Measurements from ENCODE around the gene TNFSF10. TPM values are rescaled to one million over a fixed set of nuclear protein-coding genes. Genes with fewer than 3 reads are reported as not detected.
"Not testable (repeated sequence)": the region's sequence is repeated elsewhere in the genome, so short reads cannot be mapped to it uniquely, and the experiment has no call there.

Gene TNFSF10
- total and polyA plus RNA-seq, 2 experiments from 2014 or later, result not detected

DNA sequence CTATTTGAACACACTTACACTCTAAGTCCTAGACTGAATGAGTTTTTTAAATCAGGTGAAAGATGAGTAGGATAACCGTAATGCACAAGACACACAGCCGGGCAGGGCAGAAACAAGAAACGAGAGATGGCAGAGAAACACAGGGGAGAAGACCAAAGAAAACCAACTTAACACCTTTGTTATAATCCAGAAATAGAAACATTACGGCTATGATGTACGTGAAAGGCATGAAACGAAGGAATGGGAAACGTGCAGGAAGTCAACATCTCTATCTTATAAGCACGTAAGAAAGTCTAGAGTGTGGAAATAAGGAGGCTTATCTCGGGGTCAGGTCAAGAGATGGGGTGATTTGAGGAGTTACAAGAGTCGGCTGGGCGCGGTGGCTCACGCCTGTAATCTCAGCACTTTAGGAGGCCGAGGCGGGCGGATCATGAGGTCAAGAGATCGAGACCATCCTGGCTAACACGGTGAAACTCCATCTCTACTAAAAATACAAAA is 1.9 kb upstream of the TNFSF10 start:
- in situ Hi-C loops (cut with MboI), result no loop called here
- no peaks in the 10 kb centered on the region for H3K9me2 ChIP-seq (ENCODE audit: insufficient read depth)
- no peaks in the 10 kb centered on the region for H3F3A ChIP-seq (ENCODE audit: insufficient read depth)
- TF ChIP-seq EZH2 (IDR thresholded peaks at IDR 0.05; ENCODE audit: insufficient read depth, poor library complexity, severe bottlenecking) (no peak), EZH2phosphoT487 (IDR thresholded peaks at IDR 0.05; ENCODE audit: insufficient read depth, low read depth) (no peak)
- H3K4me3 ChIP-seq, result no peak overlapping the region
- 96 to 97% methylated on average over 17 to 18 of the region's 18 CpGs for WGBS, 2 experiments (ENCODE audit: low coverage in 1 of 2, low lambda C conversion rate in 2 of 2, missing lambda C conversion rate in 2 of 2)
- H3K79me2 ChIP-seq (ENCODE audit: insufficient read depth), result no peaks in the 10 kb centered on the region
- H3K36me3 ChIP-seq (ENCODE audit: low read depth), result no peaks in the 10 kb centered on the region
- H3K27me3 ChIP-seq (replicated peaks; ENCODE audit: insufficient read depth), result no peaks in the 10 kb centered on the region
- no peaks in the 10 kb centered on the region for H3K9me3 ChIP-seq (ENCODE audit: low read depth)
- H3K4me1 ChIP-seq (ENCODE audit: insufficient read depth), result peaks cover 8% of the 10 kb centered on the region; the same call in 1 of the 2 replicates
- no peak overlapping the region for H3K4me2 ChIP-seq (ENCODE audit: unreplicated experiment)
- DNase-seq, result no peak
- no peak overlapping the region for H3K9ac ChIP-seq
- no peak overlapping the region for H2AFZ ChIP-seq
- no peaks in the 10 kb centered on the region for H4K20me1 ChIP-seq (ENCODE audit: insufficient read depth)
- no peak overlapping the region for H3K27ac ChIP-seq

DNA sequence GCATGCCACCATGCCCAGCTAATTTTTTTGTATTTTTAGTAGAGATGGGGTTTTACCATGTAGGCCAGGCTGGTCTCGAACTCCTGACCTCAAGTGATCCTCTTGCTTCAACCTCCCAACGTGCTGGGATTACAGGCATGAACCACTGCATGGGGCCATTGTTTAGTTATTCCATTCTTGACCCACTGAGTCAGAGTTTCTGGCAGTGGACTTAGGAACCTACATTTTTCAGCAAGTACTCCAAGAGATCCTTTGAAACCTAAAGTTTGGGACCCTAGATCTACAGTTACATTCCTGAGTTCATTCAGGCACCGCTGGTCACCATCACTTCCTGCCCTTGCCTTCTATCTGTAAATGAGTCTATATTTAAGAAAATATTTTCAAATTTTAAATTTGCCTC is 1.4 kb upstream of the TNFSF10 start:
- TF ChIP-seq EZH2phosphoT487 (IDR thresholded peaks at IDR 0.05; ENCODE audit: insufficient read depth, low read depth), result no peak
- TF ChIP-seq EZH2 (IDR thresholded peaks at IDR 0.05; ENCODE audit: insufficient read depth, poor library complexity, severe bottlenecking), result no peak
- Histone ChIP-seq H3K9ac (no peak overlapping the region), H3K9me3 (ENCODE audit: low read depth) (no peaks in the 10 kb centered on the region), H3K4me1 (ENCODE audit: insufficient read depth) (peaks cover 10% of the 10 kb centered on the region; the same call in 1 of the 2 replicates), H3K27ac (no peak overlapping the region), H3K79me2 (ENCODE audit: insufficient read depth) (no peaks in the 10 kb centered on the region), H3K27me3 (replicated peaks; ENCODE audit: insufficient read depth) (no peaks in the 10 kb centered on the region), H4K20me1 (ENCODE audit: insufficient read depth) (no peaks in the 10 kb centered on the region), H3K36me3 (ENCODE audit: low read depth) (no peaks in the 10 kb centered on the region), H3K9me2 (ENCODE audit: insufficient read depth) (no peaks in the 10 kb centered on the region), H3K4me2 (ENCODE audit: unreplicated experiment) (no peak overlapping the region), H3F3A (ENCODE audit: insufficient read depth) (no peaks in the 10 kb centered on the region), H2AFZ (no peak overlapping the region), H3K4me3 (no peak overlapping the region)
- 66 to 75% methylated on average over 3 of the region's 3 CpGs for WGBS, 2 experiments (ENCODE audit: low coverage in 1 of 2, low lambda C conversion rate in 2 of 2, missing lambda C conversion rate in 2 of 2)
- in situ Hi-C loops (cut with MboI), result no loop called here
- DNase-seq, result peak; percentile 38

DNA sequence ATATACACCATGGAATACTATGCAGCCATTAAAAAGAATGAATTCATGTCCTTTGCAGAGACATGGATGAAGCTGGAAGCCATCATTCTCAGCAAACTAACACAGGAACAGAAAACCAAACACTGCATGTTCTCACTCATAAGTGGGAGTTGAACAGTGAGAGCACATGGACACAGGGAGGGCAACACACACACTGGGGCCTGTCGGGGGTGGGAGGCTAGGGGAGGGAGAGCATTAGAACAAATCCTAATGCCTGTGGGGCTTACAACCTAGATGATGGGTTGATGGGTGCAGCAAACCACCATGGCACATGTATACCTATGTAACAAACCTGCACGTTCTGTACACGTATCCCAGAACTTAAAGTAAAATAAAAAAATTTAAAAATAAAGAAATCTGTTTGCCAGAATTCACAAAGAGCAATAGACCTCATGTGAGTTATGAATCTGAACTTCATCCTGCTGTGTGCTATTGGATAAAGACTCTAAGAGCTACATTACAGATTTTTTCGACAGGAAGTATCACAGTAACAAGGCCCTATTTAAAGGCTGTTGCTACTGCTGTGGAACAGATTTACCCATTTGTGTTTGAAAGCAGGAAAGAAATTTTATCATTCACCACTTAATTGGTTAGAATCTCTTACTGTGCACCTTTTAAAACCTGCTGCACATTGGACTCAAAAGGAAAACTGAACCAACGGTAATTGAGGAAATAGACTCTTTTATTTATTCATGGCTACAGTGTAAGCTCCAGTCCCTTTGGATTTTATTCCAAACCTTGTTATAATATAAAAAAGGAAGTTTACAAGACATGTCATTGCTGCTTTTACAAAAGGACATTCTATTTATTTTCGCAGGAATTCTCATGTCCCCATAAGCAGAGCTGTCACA is 1.1 kb downstream of the TNFSF10 start:
- H2AFZ ChIP-seq; H3K27ac ChIP-seq; H3F3A ChIP-seq (ENCODE audit: insufficient read depth); H3K36me3 ChIP-seq (ENCODE audit: low read depth); H3K27me3 ChIP-seq (replicated peaks; ENCODE audit: insufficient read depth); H3K9me3 ChIP-seq (ENCODE audit: low read depth); H4K20me1 ChIP-seq (ENCODE audit: insufficient read depth); H3K4me2 ChIP-seq (ENCODE audit: unreplicated experiment); H3K9me2 ChIP-seq (ENCODE audit: insufficient read depth); H3K4me3 ChIP-seq; in situ Hi-C loops (cut with MboI); DNase-seq; H3K9ac ChIP-seq; H3K79me2 ChIP-seq (ENCODE audit: insufficient read depth): not testable (repeated sequence)
- peaks cover 14% of the 10 kb centered on the region for H3K4me1 ChIP-seq (ENCODE audit: insufficient read depth)
- 69 to 71% methylated on average over 6 of the region's 6 CpGs for WGBS, 2 experiments (ENCODE audit: low coverage in 1 of 2, low lambda C conversion rate in 2 of 2, missing lambda C conversion rate in 2 of 2)

DNA sequence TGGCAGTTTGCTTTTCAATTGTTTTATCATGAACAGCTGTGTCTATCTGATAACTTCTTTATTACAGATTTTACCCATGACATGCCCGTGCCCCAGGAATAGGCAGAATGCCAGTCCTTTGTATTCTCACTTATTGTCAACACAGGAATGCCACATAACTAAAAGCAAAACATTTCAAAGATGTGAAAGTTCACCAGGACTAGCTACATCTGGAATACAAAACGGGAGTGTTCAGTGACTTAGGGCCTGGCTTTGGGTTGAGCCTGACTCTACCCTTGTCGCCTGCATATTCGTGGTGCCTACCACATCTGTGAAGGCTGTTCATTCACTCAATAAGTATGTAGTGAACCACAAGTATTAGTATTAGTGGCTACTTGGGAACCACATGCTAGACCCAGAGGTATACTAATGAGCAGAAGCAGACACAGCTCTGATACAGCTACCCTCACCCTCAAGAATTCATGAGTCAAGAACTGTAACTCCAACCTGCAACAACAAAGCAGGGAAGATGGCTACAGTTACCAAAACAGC is 2.9 kb downstream of the TNFSF10 start:
- peak; percentile 77 for DNase-seq
- H3F3A ChIP-seq (ENCODE audit: insufficient read depth), result peaks cover 14% of the 10 kb centered on the region
- no peak overlapping the region for H3K9ac ChIP-seq
- H3K4me1 ChIP-seq (ENCODE audit: insufficient read depth), result peaks cover 23% of the 10 kb centered on the region
- H3K4me2 ChIP-seq (ENCODE audit: unreplicated experiment), result no peak overlapping the region
- WGBS, 2 experiments (ENCODE audit: low coverage in 1 of 2, low lambda C conversion rate in 2 of 2, missing lambda C conversion rate in 2 of 2), result 32 to 39% methylated on average over 4 of the region's 4 CpGs
- no peak overlapping the region for H3K4me3 ChIP-seq
- H3K79me2 ChIP-seq (ENCODE audit: insufficient read depth), result no peaks in the 10 kb centered on the region
- no peaks in the 10 kb centered on the region for H4K20me1 ChIP-seq (ENCODE audit: insufficient read depth)
- H3K9me2 ChIP-seq (ENCODE audit: insufficient read depth), result no peaks in the 10 kb centered on the region
- H3K36me3 ChIP-seq (ENCODE audit: low read depth), result no peaks in the 10 kb centered on the region
- TF ChIP-seq EZH2 (IDR thresholded peaks at IDR 0.05; ENCODE audit: insufficient read depth, poor library complexity, severe bottlenecking), result no peak
- TF ChIP-seq EZH2phosphoT487 (IDR thresholded peaks at IDR 0.05; ENCODE audit: insufficient read depth, low read depth), result no peak
- peak overlapping the region; percentile 49 for H3K27ac ChIP-seq
- no peaks in the 10 kb centered on the region for H3K9me3 ChIP-seq (ENCODE audit: low read depth)
- in situ Hi-C loops (cut with MboI), result no loop called here
- no peak overlapping the region for H2AFZ ChIP-seq
- H3K27me3 ChIP-seq (replicated peaks; ENCODE audit: insufficient read depth), result no peaks in the 10 kb centered on the region

Measured in GM23248 (cell line).